ENCODE measurements around the gene GFRA4. TPM values are rescaled to one million over a fixed set of nuclear protein-coding genes. Genes with fewer than 3 reads are reported as not detected.

The GFRA4 gene
- total RNA-seq, 1 experiment from 2014 or later: not detected

DNA sequence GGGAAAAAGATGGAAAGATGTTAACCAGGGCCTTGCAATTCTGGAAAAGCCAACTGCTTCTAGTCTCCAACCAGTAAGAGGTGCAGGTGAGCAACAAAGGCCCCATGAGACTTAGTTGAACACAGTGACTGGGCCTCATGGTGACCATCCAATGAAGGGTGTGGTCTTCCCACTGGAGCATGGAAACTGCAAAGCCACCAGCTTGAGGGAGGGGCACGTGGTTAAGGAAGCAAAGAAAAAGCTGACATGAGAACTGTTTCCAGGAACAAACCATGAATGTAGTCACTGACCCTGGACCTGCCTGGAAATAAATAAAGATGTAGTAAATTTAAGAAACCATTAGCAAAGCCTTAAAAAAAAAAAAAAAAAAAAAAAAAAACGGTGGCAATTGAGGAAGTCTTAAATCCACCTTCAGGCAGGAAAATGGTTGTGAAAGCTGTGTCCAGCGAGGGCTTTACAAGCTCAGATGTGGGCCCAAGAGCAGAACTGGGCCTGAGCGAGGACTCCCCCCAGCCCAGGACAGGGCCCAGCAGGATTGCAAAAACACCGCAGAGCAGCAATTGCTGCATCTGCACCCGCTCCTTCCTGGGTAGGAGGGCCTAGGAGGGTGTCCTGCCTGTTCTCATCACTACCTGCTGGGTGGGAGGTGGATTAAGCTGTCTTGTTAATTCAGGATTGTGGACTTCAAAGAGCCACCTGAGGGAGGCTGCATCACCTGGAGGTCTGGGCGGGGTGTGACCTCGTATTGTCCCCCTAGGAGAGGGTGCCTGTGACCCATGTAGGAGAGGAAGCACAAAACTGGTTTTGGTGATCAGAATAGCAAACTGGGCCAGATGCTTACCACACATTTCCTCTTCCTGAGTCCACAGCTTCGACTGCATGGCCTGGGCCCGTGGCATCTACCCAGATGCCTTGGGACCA is 10.3 kb downstream of the GFRA4 start:
- Histone ChIP-seq H3K27ac (ENCODE audit: low read depth, low read length, poor library complexity, severe bottlenecking) (no peak overlapping the region), H3K4me1 (ENCODE audit: insufficient read depth, low read length, poor library complexity, severe bottlenecking) (no peaks in the 10 kb centered on the region), H3K27me3 (replicated peaks; ENCODE audit: insufficient read depth, low read depth, low read length, poor library complexity) (no peaks in the 10 kb centered on the region), H3K9me3 (ENCODE audit: low read depth, low read length, poor library complexity, severe bottlenecking) (no peaks in the 10 kb centered on the region), H3K4me3 (ENCODE audit: low read depth, low read length, poor library complexity, severe bottlenecking) (no peak overlapping the region), H3K36me3 (ENCODE audit: insufficient read depth, low read length, poor library complexity, severe bottlenecking) (no peaks in the 10 kb centered on the region)
- intact Hi-C loops (cut with micrococcal nuclease; ENCODE audit: unreplicated experiment): no loop called here
- DNase-seq (ENCODE audit: low spot score): no peak
- BruUV-seq (replicated peaks): no TSS peak
- TF ChIP-seq EZH2 (IDR thresholded peaks at IDR 0.05; ENCODE audit: borderline replicate concordance, low read depth, low read length, poor library complexity, severe bottlenecking): no peak
- TF ChIP-seq, protein P1, sequence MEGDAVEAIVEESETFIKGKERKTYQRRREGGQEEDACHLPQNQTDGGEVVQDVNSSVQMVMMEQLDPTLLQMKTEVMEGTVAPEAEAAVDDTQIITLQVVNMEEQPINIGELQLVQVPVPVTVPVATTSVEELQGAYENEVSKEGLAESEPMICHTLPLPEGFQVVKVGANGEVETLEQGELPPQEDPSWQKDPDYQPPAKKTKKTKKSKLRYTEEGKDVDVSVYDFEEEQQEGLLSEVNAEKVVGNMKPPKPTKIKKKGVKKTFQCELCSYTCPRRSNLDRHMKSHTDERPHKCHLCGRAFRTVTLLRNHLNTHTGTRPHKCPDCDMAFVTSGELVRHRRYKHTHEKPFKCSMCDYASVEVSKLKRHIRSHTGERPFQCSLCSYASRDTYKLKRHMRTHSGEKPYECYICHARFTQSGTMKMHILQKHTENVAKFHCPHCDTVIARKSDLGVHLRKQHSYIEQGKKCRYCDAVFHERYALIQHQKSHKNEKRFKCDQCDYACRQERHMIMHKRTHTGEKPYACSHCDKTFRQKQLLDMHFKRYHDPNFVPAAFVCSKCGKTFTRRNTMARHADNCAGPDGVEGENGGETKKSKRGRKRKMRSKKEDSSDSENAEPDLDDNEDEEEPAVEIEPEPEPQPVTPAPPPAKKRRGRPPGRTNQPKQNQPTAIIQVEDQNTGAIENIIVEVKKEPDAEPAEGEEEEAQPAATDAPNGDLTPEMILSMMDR (conservative IDR thresholded peaks at IDR 0.05; ENCODE audit: low read depth, low read length): no peak
- ChIA-PET CTCF (interaction anchor here (0.6 kb wide), 1 partner anchor 60 kb away, joined by 11 read pairs; no protein-coding TSS in a partner anchor), POLR2A (ENCODE audit: low non-redundant PET) (no interaction called here)

DNA sequence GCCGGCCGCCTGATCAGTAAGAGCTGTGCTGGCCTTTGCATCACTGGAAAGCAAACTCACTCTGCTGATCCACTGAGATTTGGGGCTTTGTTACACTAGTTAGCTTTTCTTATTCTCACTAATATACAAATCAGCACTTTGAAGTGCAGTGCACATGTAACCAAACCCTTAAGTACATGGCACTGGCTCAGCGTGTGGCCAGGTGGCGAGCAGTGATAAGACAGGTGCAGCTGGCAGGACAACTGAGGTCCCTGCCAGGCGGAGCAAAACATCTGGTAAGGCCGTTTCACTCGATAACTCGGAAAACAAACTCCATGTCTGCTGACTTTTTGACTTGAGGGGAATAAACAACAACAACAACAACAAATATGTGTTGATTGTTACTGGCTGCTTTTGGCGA is 11.0 kb downstream of the GFRA4 start:
- no peak for TF ChIP-seq EZH2 (IDR thresholded peaks at IDR 0.05; ENCODE audit: borderline replicate concordance, low read depth, low read length, poor library complexity, severe bottlenecking)
- TF ChIP-seq, protein P1 (conservative IDR thresholded peaks at IDR 0.05; ENCODE audit: low read depth, low read length): no peak
- POLR2A ChIA-PET (ENCODE audit: low non-redundant PET): no interaction called here
- no peaks in the 10 kb centered on the region for H3K27me3 ChIP-seq (replicated peaks; ENCODE audit: insufficient read depth, low read depth, low read length, poor library complexity)
- no TSS peak for BruUV-seq (replicated peaks)
- H3K4me1 ChIP-seq (ENCODE audit: insufficient read depth, low read length, poor library complexity, severe bottlenecking): no peaks in the 10 kb centered on the region
- H3K9me3 ChIP-seq (ENCODE audit: low read depth, low read length, poor library complexity, severe bottlenecking): no peaks in the 10 kb centered on the region
- intact Hi-C loops (cut with micrococcal nuclease; ENCODE audit: unreplicated experiment): no loop called here
- DNase-seq (ENCODE audit: low spot score): no peak
- no peak overlapping the region for H3K27ac ChIP-seq (ENCODE audit: low read depth, low read length, poor library complexity, severe bottlenecking)
- no peak overlapping the region for H3K4me3 ChIP-seq (ENCODE audit: low read depth, low read length, poor library complexity, severe bottlenecking)
- no peaks in the 10 kb centered on the region for H3K36me3 ChIP-seq (ENCODE audit: insufficient read depth, low read length, poor library complexity, severe bottlenecking)
- CTCF ChIA-PET: no interaction called here

DNA sequence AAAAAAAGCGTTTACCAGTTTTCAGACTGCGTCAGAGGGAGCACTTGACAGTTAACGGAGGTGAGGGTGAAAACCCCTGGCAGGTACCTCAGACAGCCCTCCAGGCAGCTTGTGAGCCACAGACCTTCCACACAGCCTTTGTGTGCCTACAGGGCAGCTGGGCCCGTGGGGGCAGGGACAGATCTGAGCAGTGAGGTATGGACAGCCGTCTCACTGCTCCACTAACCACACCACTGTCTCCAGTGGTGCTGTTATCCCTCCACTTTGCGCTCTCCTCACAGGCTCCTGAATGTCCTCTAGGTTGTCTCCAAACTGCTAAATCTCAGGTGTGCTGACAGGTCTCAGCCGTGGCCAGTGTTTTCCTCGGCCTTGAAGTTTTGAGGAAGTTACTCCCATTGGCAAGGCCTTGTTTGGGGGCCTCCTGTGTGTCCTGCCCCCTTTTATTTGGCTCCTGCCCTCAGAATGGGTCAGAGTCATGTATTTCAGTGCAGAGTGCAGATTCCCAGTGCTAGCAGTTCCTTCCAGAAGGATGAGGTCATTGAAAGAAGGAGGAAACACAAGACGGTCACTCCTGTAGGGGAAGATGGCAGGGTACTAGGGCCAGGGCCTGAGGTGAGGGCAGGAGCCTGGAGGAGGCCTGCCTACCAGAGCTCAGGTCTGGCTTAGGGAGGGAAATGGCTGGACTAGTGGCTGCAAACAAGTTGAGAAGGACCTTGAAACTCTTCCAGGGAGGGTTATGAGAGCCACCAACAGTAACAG is 11.8 kb downstream of the GFRA4 start:
- no peaks in the 10 kb centered on the region for H3K27me3 ChIP-seq (replicated peaks; ENCODE audit: insufficient read depth, low read depth, low read length, poor library complexity)
- ChIA-PET POLR2A (ENCODE audit: low non-redundant PET) (no interaction called here), CTCF (no interaction called here)
- no peak overlapping the region for H3K27ac ChIP-seq (ENCODE audit: low read depth, low read length, poor library complexity, severe bottlenecking)
- DNase-seq (ENCODE audit: low spot score): no peak
- intact Hi-C loops (cut with micrococcal nuclease; ENCODE audit: unreplicated experiment): no loop called here
- H3K9me3 ChIP-seq (ENCODE audit: low read depth, low read length, poor library complexity, severe bottlenecking): no peaks in the 10 kb centered on the region
- H3K4me1 ChIP-seq (ENCODE audit: insufficient read depth, low read length, poor library complexity, severe bottlenecking): no peaks in the 10 kb centered on the region
- no TSS peak for BruUV-seq (replicated peaks)
- TF ChIP-seq, protein P1 (conservative IDR thresholded peaks at IDR 0.05; ENCODE audit: low read depth, low read length): no peak
- TF ChIP-seq EZH2 (IDR thresholded peaks at IDR 0.05; ENCODE audit: borderline replicate concordance, low read depth, low read length, poor library complexity, severe bottlenecking): no peak
- no peak overlapping the region for H3K4me3 ChIP-seq (ENCODE audit: low read depth, low read length, poor library complexity, severe bottlenecking)
- no peaks in the 10 kb centered on the region for H3K36me3 ChIP-seq (ENCODE audit: insufficient read depth, low read length, poor library complexity, severe bottlenecking)

All from A673 (cell line).